IMR-90 (cell line): Measurements from ENCODE around the gene IQGAP2. TPM values are rescaled to one million over a fixed set of nuclear protein-coding genes. Genes with fewer than 3 reads are reported as not detected.

Experiments used
- ATAC-seq: fragments of 200-7000 bp; cut with Tn5 transposase; 2 replicates; pipeline ENCODE4 v1.9.1; 2020; ENCODE audit warnings: low read depth, mild to moderate bottlenecking, moderate library complexity
- BruUV-seq: library from RNA; stranded (reverse); fragments of 400-500 nt; replicated peaks from 2 replicates; lab custom pipeline; 2021; lab: Mats Ljungman, UMichigan
- CTCF ChIA-PET: fragments of 300-600 bp; formaldehyde crosslinking; extraction: SDS; loops from one replicate; lab custom pipeline; 2021; ENCODE audit warnings: antibody characterized with exemption; lab: Yijun Ruan, JAX
- POLR2A ChIA-PET: fragments of 300-600 bp; sonication (Branson Sonifier 250); formaldehyde crosslinking; loops from one replicate; lab custom pipeline; 2022; ENCODE audit warnings: antibody characterized with exemption; ENCODE audit not compliant: unreplicated experiment; lab: Charles Lee
- DNase-seq: peaks from one replicate; pipeline ENCODE4 v3.0.0; 2013
- H2AFZ ChIP-seq: replicated peaks from 2 replicates; pipeline ENCODE3; 2013; ENCODE audit warnings: low read length, mild to moderate bottlenecking; ENCODE audit not compliant: poor library complexity
- H2AK5ac ChIP-seq: 2 replicates; pipeline ENCODE4 v1.6.1; 2013; ENCODE audit warnings: low read depth, low read length, inconsistent platforms
- H2AK9ac ChIP-seq: replicated peaks from 2 replicates; pipeline ENCODE3; 2013; ENCODE audit warnings: mild to moderate bottlenecking, low read depth, low read length, moderate library complexity; ENCODE audit not compliant: poor library complexity
- H2BK120ac ChIP-seq: 2 replicates; pipeline ENCODE4 v1.6.1; 2013; ENCODE audit warnings: low read depth, low read length, inconsistent platforms
- H2BK15ac ChIP-seq: 3 replicates; pipeline ENCODE4 v1.6.1; 2013; ENCODE audit warnings: low read depth, low read length, inconsistent platforms
- H2BK20ac ChIP-seq: 2 replicates; pipeline ENCODE4 v1.6.1; 2013; ENCODE audit warnings: low read depth, mild to moderate bottlenecking, inconsistent platforms, low read length, moderate library complexity
- H2BK5ac ChIP-seq: 2 replicates; pipeline ENCODE4 v1.6.1; 2013; ENCODE audit warnings: mild to moderate bottlenecking, low read depth, low read length, inconsistent platforms; ENCODE audit not compliant: poor library complexity, severe bottlenecking
- H3K14ac ChIP-seq: replicated peaks from 2 replicates; pipeline ENCODE4 v1.6.1; 2013; ENCODE audit warnings: low read depth, low read length, inconsistent platforms
- H3K18ac ChIP-seq: 2 replicates; pipeline ENCODE4 v1.6.1; 2013; ENCODE audit warnings: low read depth, low read length, control low read depth
- H3K23ac ChIP-seq: 2 replicates; pipeline ENCODE4 v1.6.1; 2013; ENCODE audit warnings: low read depth, low read length, inconsistent platforms
- H3K27ac ChIP-seq: 2 replicates; pipeline ENCODE4 v1.5.1; 2013; ENCODE audit warnings: mild to moderate bottlenecking, control low read depth, low read length; ENCODE audit not compliant: insufficient read depth
- H3K27me3 ChIP-seq: 2 replicates; pipeline ENCODE4 v1.6.1; 2013; ENCODE audit warnings: low read length; ENCODE audit not compliant: control insufficient read depth, insufficient read depth
- H3K36me3 ChIP-seq: 2 replicates; pipeline ENCODE4 v1.6.1; 2013; ENCODE audit warnings: low read length, mixed read lengths; ENCODE audit not compliant: control insufficient read depth, insufficient read depth
- H3K4ac ChIP-seq: 2 replicates; pipeline ENCODE4 v1.6.1; 2013; ENCODE audit warnings: low read depth, low read length, inconsistent platforms
- H3K4me1 ChIP-seq: 2 replicates; pipeline ENCODE4 v1.6.1; 2013; ENCODE audit warnings: low read length, mixed read lengths; ENCODE audit not compliant: control insufficient read depth, insufficient read depth
- H3K4me2 ChIP-seq: 2 replicates; pipeline ENCODE4 v1.6.1; 2013; ENCODE audit warnings: low read depth, mild to moderate bottlenecking, control low read depth, low read length, moderate library complexity
- H3K4me3 ChIP-seq: 2 replicates; pipeline ENCODE4 v1.5.1; 2013; ENCODE audit warnings: low read depth, mild to moderate bottlenecking, control low read depth, low read length, moderate library complexity; ENCODE audit not compliant: insufficient read depth
- H3K56ac ChIP-seq: 2 replicates; pipeline ENCODE4 v1.6.1; 2013; ENCODE audit warnings: low read length, inconsistent platforms; ENCODE audit not compliant: insufficient read depth; ENCODE audit errors: extremely low read depth
- H3K79me1 ChIP-seq, 2 experiments: 2 replicates each; pipeline ENCODE4 v1.6.1; 2013; ENCODE audit warnings: low read length in 2 of 2, inconsistent platforms in 1 of 2, low read depth in 1 of 2
- H3K9ac ChIP-seq: 2 replicates; pipeline ENCODE4 v1.6.1; 2013; ENCODE audit warnings: low read depth, low read length, control low read depth
- H3K9me1 ChIP-seq: 2 replicates; pipeline ENCODE4 v1.6.1; 2013; ENCODE audit warnings: low read length, inconsistent platforms; ENCODE audit not compliant: insufficient read depth
- H3K9me3 ChIP-seq: 2 replicates; pipeline ENCODE4 v1.6.1; 2013; ENCODE audit warnings: low read length; ENCODE audit not compliant: control insufficient read depth, insufficient read depth
- H4K20me1 ChIP-seq: 2 replicates; pipeline ENCODE4 v1.6.1; 2013; ENCODE audit warnings: low read length, inconsistent platforms; ENCODE audit not compliant: insufficient read depth
- H4K5ac ChIP-seq: 2 replicates; pipeline ENCODE4 v1.6.1; 2013; ENCODE audit warnings: mild to moderate bottlenecking, low read depth, low read length, control low read depth
- H4K8ac ChIP-seq, 2 experiments: 2 replicates each; pipeline ENCODE4 v1.6.1; 2013; ENCODE audit warnings: low read depth in 2 of 2, low read length in 2 of 2, control low read depth in 1 of 2, inconsistent platforms in 1 of 2
- H4K91ac ChIP-seq: 2 replicates; pipeline ENCODE4 v1.6.1; 2013; ENCODE audit warnings: low read depth, low read length, inconsistent platforms; ENCODE audit not compliant: insufficient read depth
- BHLHE40 ChIP-seq: fragments of 150-350 bp; IDR thresholded peaks from 2 replicates; pipeline ENCODE4 v1.6.1; 2016; ENCODE audit warnings: mild to moderate bottlenecking, low read depth, low read length
- CEBPB ChIP-seq: IDR thresholded peaks from 2 replicates; pipeline ENCODE4 v1.6.1; 2012; ENCODE audit warnings: low read depth, low read length, improper control_type of control experiment
- CHD1 ChIP-seq: IDR thresholded peaks from 2 replicates; pipeline ENCODE4 v1.6.1; 2012; ENCODE audit warnings: low read depth, low read length, improper control_type of control experiment
- FOS ChIP-seq: fragments of 150-350 bp; IDR thresholded peaks from 2 replicates; pipeline ENCODE4 v1.6.1; 2016; ENCODE audit warnings: low read depth, low read length
- MAFK ChIP-seq: IDR thresholded peaks from 2 replicates; pipeline ENCODE4 v1.6.1; 2012; ENCODE audit warnings: low read depth, low read length, improper control_type of control experiment
- MAZ ChIP-seq: IDR thresholded peaks from 2 replicates; pipeline ENCODE4 v1.6.1; 2012; ENCODE audit warnings: low read depth, mild to moderate bottlenecking, low read length, improper control_type of control experiment, moderate library complexity, borderline replicate concordance
- MXI1 ChIP-seq: IDR thresholded peaks from 2 replicates; pipeline ENCODE4 v1.6.1; 2012; ENCODE audit warnings: low read depth, mild to moderate bottlenecking, low read length, moderate library complexity, borderline replicate concordance
- NFE2L2 ChIP-seq: fragments of 150-350 bp; IDR thresholded peaks from 2 replicates; pipeline ENCODE4 v1.6.1; 2016; ENCODE audit warnings: low read depth, mild to moderate bottlenecking, low read length
- POLR2A ChIP-seq: IDR thresholded peaks from 2 replicates; pipeline ENCODE4 v1.6.1; 2012; ENCODE audit warnings: mild to moderate bottlenecking, low read depth, low read length
- RAD21 ChIP-seq: IDR thresholded peaks from 2 replicates; pipeline ENCODE4 v1.6.1; 2012; ENCODE audit warnings: low read length, improper control_type of control experiment
- RCOR1 ChIP-seq: IDR thresholded peaks from 2 replicates; pipeline ENCODE4 v1.6.1; 2012; ENCODE audit warnings: mild to moderate bottlenecking, low read length, improper control_type of control experiment; ENCODE audit not compliant: insufficient replicate concordance
- RFX5 ChIP-seq: IDR thresholded peaks from 2 replicates; pipeline ENCODE4 v1.8.0; 2012; ENCODE audit warnings: low read depth, mild to moderate bottlenecking, low read length, moderate library complexity
- SMC3 ChIP-seq: fragments of 150-350 bp; IDR thresholded peaks from 2 replicates; pipeline ENCODE4 v1.6.1; 2016; ENCODE audit warnings: low read depth, mild to moderate bottlenecking, antibody characterized with exemption, low read length, moderate library complexity
- WGBS, 2 experiments: methylation state at CpG; one replicate each; pipeline versions ENCODE4 v1.1.5 to v1.1.7; 2013; ENCODE audit warnings: missing lambda C conversion rate in 2 of 2; ENCODE audit not compliant: insufficient read length in 1 of 2; ENCODE audit errors: extremely low coverage in 2 of 2; 5-methylcytosine and 5-hydroxymethylcytosine counted together
- dilution Hi-C: fragments of 300-500 bp; cut with HindIII; formaldehyde crosslinking; loops from one replicate; pipeline ENCODE4 v1.14.3; 2018; ENCODE audit warnings: low sequenced_read_pairs; ENCODE audit not compliant: unreplicated experiment
- in situ Hi-C: fragments of 300-500 bp; cut with MboI; formaldehyde crosslinking; loops from 3 replicates; pipeline ENCODE4 v1.14.3; 2019; ENCODE audit warnings: low sequenced_read_pairs, inconsistent platforms, mixed read lengths
- intact Hi-C: fragments of 100-400 bp; cut with micrococcal nuclease; formaldehyde crosslinking; loops from 2 replicates; pipeline ENCODE4 v1.10.0; 2022
- polyA plus RNA-seq, 3 experiments: library from polyadenylated mRNA; depleted of rRNA; stranded (reverse); fragments of >200 nt; gene quantifications; 2 replicates each; pipeline ENCODE4 v1.2.3, GENCODE V29; 2012; ENCODE audit warnings: low replicate concordance in 1 of 3
- total RNA-seq: library from RNA; depleted of rRNA; stranded (reverse); fragments of >200 nt; gene quantifications from 2 replicates; pipeline ENCODE4 v1.2.3, GENCODE V29; 2012
- TF ChIP-seq, protein P1 (sequence below): conservative IDR thresholded peaks from 2 replicates; pipeline ENCODE4 v1.5.1; 2012; ENCODE audit warnings: mild to moderate bottlenecking, low read depth, low read length, improper control_type of control experiment
- TF ChIP-seq, protein P2 (sequence below): fragments of 150-350 bp; IDR thresholded peaks from 2 replicates; pipeline ENCODE4 v1.6.1; 2017; ENCODE audit warnings: mild to moderate bottlenecking, antibody characterized with exemption, low read length, low read depth
- TF ChIP-seq, protein P3 (sequence below): fragments of 150-350 bp; IDR thresholded peaks from 2 replicates; pipeline ENCODE4 v1.6.1; 2016; ENCODE audit warnings: low read depth, mild to moderate bottlenecking, low read length, moderate library complexity, borderline replicate concordance

Gene IQGAP2
- total and polyA plus RNA-seq, 2 of the 4 experiments (the other 2 are of a cell fraction), result 0.21 to 0.36 TPM

DNA sequence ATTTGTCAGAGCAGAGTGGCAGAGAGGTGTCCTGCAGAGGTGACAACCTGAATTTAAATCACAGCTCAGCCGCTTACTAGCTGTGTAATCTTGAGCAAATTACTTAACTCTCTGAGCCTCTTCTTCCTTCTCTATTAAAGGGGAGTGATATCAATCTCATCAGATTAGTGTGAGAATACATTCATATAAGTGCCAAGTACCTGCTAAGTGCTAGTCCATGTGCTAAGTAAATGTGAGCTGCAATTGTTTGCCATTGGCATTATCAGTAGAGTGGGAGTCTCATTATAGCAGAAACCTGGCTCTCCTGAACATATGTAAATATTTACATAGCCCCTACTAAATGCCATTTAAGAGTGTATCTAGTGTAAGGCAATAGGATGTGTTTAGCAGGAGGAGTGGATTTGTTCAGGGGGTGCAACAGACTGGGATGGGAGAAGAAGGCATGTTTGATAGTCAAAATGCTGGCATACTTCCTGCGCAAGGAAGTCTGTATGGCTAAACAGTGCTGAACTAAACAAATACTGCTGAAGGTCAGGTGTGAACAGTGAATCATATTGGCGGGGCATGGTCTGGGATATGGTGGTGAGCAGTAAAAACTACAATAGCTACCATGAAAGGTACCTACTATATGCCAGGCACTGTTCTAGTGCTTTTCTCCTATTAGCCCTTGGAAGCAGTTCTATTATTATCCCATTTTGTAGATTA is 145.6 kb downstream of the IQGAP2 start:
- ChIA-PET POLR2A (no interaction called here), CTCF (no interaction called here)
- no CpG with 5 or more reads among the region's 3 CpGs for WGBS, 2 experiments
- Histone ChIP-seq H3K14ac (no peak overlapping the region), H3K9ac (no peak overlapping the region), H3K9me3 (no peaks in the 10 kb centered on the region), H3K4me3 (no peak overlapping the region), H3K18ac (no peak overlapping the region), H3K9me1 (no peaks in the 10 kb centered on the region), H3K27me3 (peaks cover 6% of the 10 kb centered on the region), H3K23ac (no peak overlapping the region), H2BK5ac (no peak overlapping the region), H2AFZ (no peak overlapping the region), H4K5ac (no peak overlapping the region), H4K91ac (no peak overlapping the region), H3K4ac (no peak overlapping the region), H2AK9ac (no peak overlapping the region), H3K4me2 (no peak overlapping the region), H3K27ac (no peak overlapping the region), H3K79me1 (no peaks in the 10 kb centered on the region), H3K56ac (no peak overlapping the region), H3K36me3 (no peaks in the 10 kb centered on the region), H4K8ac (no peak overlapping the region), H2BK20ac (no peak overlapping the region), H4K20me1 (no peaks in the 10 kb centered on the region), H3K4me1 (no peaks in the 10 kb centered on the region), H2AK5ac (no peak overlapping the region), H2BK120ac (no peak overlapping the region), H2BK15ac (no peak overlapping the region)
- BruUV-seq, result no TSS peak
- dilution Hi-C loops (no loop called here), intact Hi-C loops (no loop called here), in situ Hi-C loops (no loop called here)
- ATAC-seq, result no peak
- DNase-seq, result no peak
- no peak for TF ChIP-seq BHLHE40
- no peak for TF ChIP-seq CHD1
- no peak for TF ChIP-seq MXI1
- TF ChIP-seq POLR2A, result no peak
- TF ChIP-seq, protein P1, sequence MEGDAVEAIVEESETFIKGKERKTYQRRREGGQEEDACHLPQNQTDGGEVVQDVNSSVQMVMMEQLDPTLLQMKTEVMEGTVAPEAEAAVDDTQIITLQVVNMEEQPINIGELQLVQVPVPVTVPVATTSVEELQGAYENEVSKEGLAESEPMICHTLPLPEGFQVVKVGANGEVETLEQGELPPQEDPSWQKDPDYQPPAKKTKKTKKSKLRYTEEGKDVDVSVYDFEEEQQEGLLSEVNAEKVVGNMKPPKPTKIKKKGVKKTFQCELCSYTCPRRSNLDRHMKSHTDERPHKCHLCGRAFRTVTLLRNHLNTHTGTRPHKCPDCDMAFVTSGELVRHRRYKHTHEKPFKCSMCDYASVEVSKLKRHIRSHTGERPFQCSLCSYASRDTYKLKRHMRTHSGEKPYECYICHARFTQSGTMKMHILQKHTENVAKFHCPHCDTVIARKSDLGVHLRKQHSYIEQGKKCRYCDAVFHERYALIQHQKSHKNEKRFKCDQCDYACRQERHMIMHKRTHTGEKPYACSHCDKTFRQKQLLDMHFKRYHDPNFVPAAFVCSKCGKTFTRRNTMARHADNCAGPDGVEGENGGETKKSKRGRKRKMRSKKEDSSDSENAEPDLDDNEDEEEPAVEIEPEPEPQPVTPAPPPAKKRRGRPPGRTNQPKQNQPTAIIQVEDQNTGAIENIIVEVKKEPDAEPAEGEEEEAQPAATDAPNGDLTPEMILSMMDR, result no peak
- TF ChIP-seq, protein P2, sequence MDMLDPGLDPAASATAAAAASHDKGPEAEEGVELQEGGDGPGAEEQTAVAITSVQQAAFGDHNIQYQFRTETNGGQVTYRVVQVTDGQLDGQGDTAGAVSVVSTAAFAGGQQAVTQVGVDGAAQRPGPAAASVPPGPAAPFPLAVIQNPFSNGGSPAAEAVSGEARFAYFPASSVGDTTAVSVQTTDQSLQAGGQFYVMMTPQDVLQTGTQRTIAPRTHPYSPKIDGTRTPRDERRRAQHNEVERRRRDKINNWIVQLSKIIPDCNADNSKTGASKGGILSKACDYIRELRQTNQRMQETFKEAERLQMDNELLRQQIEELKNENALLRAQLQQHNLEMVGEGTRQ, result no peak
- no peak for TF ChIP-seq RFX5
- TF ChIP-seq RAD21, result no peak
- TF ChIP-seq FOS, result no peak
- TF ChIP-seq MAZ, result no peak
- no peak for TF ChIP-seq SMC3
- TF ChIP-seq, protein P3, sequence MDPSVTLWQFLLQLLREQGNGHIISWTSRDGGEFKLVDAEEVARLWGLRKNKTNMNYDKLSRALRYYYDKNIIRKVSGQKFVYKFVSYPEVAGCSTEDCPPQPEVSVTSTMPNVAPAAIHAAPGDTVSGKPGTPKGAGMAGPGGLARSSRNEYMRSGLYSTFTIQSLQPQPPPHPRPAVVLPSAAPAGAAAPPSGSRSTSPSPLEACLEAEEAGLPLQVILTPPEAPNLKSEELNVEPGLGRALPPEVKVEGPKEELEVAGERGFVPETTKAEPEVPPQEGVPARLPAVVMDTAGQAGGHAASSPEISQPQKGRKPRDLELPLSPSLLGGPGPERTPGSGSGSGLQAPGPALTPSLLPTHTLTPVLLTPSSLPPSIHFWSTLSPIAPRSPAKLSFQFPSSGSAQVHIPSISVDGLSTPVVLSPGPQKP, result no peak
- TF ChIP-seq RCOR1, result no peak
- TF ChIP-seq NFE2L2, result no peak
- TF ChIP-seq MAFK, result no peak
- no peak for TF ChIP-seq CEBPB
